T-helper 9 cell (primary cell): ENCODE data around the gene AACS.
"Not testable (repeated sequence)": the region's sequence is repeated elsewhere in the genome, so short reads cannot be mapped to it uniquely, and the experiment has no call there.

ENCODE experiments used
- DNase-seq: peaks from one replicate; pipeline ENCODE4 v3.0.0-alpha.2; 2020

The AACS gene

GRCh38 chr12:125061229-125061628, 4.0 kb upstream of the AACS start:
- DNase-seq = no peak

GRCh38 chr12:125063522-125063921, 1.7 kb upstream of the AACS start:
- not testable (repeated sequence) for DNase-seq

DNA sequence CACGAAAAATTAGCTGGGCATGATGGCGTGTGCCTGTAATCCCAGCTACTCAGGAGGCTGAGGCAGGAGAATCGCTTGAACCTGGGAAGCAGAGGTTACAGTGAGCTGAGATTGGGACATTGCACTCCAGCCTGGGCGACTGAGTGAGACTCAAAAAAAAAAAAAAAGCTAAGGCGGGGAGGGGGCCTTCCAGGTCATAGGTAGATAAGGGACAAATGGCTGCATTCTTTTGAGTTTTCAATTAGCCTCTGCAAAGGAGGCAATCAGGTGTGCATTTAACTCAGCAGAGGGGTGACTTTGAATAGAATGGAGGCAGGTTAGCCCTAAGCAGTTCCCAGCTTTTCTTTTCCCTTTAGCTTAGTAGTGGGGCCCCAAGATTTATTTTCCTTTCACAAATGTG, 743 bp upstream of the AACS start:
- DNase-seq = no peak

GRCh38 chr12:125065919-125066570, 810 bp downstream of the AACS start:
- DNase-seq = no peak

DNA sequence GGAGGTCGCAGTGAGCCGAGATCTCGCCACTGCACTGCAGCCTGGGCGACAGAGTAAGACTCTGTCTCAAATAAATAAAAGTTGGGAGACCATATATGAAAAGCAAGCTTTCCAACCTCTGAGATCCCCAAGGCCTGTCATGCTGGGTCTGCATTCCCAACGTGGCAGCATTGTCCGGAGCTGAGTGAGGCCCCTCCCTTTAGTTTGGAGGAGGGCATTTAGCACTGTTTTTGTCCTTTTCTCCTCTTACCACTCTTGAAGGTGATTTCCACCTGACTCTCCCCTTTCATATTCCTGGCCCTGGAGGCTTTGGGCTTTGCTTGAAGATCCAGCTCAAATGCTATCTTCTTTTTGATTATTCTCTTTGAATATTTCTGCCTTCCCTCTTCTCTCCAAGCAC, 3.2 kb downstream of the AACS start:
- DNase-seq = no peak

- DNase-seq = no peak
Measured at GRCh38 chr12:125069616-125070015, 4.4 kb downstream of the AACS start.

GRCh38 chr12:125070112-125070511, 4.9 kb downstream of the AACS start:
- no peak for DNase-seq

DNA sequence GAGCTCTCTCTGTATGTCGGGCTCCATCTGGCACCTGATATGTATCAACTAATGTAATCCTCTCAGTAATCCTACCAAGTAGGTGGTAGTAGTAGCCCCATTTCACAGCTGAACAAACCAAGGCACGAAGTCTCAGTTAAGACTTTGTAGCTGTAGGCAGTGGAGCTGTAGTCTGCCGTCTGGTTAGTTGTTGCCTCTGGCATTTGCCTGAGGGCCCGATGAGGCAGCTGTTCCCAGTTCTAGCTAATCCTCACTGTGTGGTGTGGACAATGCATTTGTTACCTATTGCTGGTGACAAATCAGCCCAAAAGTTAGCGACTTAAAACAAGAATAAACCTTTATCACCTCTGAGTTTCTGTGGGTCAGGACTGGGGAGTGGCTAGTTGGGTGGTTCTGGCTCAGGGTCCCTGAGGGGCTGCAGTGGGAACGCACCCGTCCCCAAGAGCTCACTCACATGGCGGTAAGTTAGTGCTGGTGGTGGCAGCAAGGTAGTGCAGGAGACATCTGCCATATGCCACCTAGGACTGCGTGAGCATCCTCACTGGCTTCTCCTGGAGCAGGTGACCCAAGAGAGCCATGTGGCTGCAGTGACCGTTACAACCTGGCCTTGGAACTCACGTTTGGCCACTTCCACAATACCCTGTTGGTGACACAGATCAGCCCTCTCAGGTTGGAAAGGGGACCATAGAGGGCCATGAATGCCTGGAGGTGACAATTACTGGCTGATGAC, 5.6 kb downstream of the AACS start:
- DNase-seq = no peak

GRCh38 chr12:125071456-125071855, 6.2 kb downstream of the AACS start:
- no peak for DNase-seq

DNA sequence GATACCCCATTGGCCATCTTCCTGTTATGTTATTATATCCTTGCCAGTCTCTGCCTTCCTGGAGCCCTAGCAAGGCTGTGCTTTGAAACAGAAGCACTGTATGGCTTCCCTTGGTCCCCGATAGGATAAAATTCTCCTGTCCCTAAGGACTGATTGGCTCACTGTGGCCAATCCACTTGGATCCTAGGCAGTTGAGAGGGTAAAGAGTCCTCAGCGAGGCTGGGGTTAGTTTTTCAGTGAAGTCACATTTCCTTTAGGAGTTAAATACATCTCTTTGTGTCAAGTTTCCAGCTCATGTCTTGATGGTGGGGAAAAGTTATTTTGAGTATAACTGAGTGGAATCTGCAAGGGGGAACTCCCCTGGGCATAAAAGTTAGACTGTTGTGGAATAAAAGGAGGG, 7.3 kb downstream of the AACS start:
- DNase-seq = no peak

DNA sequence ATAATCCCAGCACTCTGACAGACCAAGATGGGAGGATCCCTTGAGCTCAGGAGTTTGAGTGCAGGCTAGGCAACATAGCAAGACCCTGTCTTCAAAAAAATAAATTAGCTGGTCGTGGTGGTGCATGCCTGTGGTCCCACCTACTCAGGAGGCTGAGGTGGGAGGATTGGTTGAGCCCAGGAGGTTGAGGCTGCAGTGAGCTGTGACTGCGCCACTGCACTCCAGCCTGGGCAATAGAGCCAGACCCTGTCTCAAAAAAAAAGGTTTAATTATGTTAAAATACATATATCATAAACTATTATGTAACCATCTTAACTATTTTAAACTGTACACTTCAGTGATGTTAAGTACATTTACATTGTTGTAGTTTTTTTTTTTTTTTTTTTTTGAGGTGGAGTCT, 9.1 kb downstream of the AACS start:
- DNase-seq = not testable (repeated sequence)

DNA sequence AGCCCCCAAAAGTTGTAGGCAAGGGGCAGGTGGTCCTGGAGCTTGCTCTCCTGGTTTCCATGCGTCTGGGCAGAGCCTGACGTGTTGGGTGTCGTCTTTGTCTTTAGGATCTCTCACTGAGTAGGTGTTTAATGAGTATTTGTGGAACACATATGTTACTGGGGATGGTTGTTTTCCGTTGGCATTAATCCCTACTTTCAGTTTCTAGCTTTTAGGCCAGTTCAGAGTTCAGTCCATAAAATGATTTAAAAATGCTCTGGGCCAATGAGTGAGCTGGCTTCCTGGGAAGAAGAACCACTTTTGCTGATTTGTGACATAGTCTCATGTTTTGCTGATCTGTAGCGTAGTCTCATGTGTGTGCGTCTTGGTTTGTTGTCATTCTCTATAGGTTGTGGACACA, 10.9 kb downstream of the AACS start:
- DNase-seq = no peak

DNA sequence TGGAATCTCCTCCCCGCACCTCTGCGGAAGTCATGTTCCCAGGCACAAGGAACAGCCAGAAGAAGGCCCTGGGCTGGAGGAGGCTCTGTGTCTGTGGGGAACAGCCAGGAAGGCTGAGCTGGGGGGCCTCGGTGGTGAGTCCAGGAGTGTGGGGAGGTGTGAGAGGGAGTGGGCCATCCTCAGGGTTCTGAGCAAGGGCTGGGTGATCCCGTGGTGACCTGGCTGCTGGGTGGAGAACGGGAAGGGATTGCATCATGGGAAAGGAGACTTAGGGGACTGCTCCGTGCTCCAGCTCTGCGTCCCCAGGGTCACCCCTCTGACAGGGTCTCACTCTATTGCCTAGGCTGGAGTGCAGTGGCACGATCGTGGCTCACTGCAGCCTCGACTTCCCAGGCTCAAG, 13.8 kb downstream of the AACS start:
- DNase-seq = no peak

- no peak for DNase-seq
Measured at GRCh38 chr12:125079648-125080645, 14.7 kb downstream of the AACS start.

- DNase-seq = no peak
Measured at GRCh38 chr12:125081427-125081826, 16.2 kb downstream of the AACS start.

GRCh38 chr12:125083072-125083471, 17.8 kb downstream of the AACS start:
- DNase-seq = no peak

- not testable (repeated sequence) for DNase-seq
Measured at GRCh38 chr12:125088199-125088598, 23.0 kb downstream of the AACS start.

DNA sequence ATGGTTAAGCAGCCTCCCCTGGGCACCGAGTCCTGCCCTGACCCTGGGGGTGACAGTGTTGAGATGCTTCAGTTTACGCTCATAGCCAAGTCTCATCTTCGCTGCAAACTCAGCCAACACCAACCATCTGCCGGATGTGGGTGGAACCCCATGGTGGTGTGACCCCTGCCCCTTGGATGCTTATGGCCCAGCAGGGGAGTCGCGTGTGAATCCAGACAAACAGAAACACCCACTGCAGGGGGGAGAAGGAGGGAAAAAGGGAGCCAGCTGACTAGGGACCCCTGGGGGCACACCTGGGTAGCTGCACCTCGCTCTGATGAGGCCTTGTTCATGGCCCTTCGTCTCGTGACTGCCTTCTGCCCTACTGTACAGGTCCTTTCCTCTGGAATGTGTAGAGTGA, 23.8 kb downstream of the AACS start:
- no peak for DNase-seq

DNA sequence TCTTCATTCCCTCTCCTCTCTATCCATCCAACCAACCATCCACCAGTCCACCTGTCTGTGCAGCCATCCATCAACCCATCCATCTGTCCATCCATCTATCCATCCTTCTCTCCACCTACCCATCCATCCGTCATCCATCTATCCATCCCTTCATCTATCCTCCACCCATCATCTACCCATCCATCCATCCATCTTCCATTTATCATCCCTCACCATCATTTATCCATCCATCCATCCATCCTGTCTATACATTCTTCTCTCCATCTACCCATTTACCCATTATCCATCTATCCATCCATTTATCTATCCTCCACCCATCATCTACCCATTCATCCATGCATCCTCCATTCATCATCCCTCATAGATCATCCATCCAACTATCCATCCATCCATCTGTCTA, 24.4 kb downstream of the AACS start:
- DNase-seq = no peak

DNA sequence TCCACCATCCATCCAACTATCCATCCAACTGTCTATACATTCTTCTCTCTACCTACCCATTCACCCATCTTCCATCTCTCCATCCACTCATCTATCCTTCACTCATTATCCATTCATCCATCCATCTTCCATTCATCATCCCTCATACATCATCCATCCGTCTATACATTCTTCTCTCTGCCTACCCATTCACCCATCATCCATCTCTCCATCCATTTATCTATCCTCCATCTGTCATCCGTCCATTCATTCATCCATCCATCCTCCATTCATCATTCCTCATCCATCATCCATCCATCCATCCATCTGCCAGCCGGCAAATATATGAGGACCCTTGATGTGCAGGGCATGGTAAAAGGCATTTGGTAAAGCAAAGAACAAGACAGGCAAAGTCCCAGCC, 25.2 kb downstream of the AACS start:
- DNase-seq = no peak

DNA sequence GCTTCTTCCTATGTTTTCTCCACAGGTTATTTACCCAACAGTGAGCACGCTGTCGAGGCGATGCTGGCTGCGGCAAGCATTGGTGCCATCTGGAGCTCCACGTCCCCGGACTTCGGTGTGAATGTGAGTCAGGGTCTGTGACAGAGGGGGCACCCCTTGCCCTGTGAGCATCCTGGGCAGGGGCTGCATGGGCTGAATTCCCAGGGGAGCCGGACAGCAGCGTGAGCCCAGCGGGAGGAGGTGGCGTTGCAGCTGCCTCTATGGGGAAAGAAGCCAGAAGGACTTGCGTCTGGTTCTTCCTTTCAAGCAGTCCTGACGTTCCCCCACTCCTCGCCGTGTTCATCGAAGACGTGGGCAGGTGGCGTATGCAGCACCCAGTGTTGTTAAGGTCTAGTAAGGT, 26.2 kb downstream of the AACS start:
- no peak for DNase-seq

GRCh38 chr12:125092108-125092871, 27.1 kb downstream of the AACS start:
- no peak for DNase-seq
